ENCODE measurements around the gene HSBP1. TPM values are rescaled to one million over a fixed set of nuclear protein-coding genes. Genes with fewer than 3 reads are reported as not detected.

Gene HSBP1
- total RNA-seq: 132 and 141 TPM in 2 replicates

GRCh38 chr16:83807710-83808572 lies at the start of gene HSBP1:
TSS of gene HSBP1 (plus strand) at chr16:83807978. CDS start at chr16:83808077, 99 bp downstream.

Other genes with a start within 250 kb of the HSBP1 start
- gene MLYCD, start 91.1 kb downstream of the HSBP1 start, total RNA-seq: 3.0 and 3.2 TPM in 2 replicates
- gene OSGIN1, start 145.3 kb downstream of the HSBP1 start, total RNA-seq: 0.69 and 1.2 TPM in 2 replicates
- gene NECAB2, start 160.3 kb downstream of the HSBP1 start, total RNA-seq: not detected in 2 replicates
- not detected in 2 replicates for gene SLC38A8, start 234.8 kb downstream of the HSBP1 start, total RNA-seq

All from dermis lymphatic vessel endothelial cell (primary cell).